Cerebellar cortex (tissue), 1 donor: Measurements from ENCODE around the gene ZNG1F.
"Not testable (repeated sequence)": the region's sequence is repeated elsewhere in the genome, so short reads cannot be mapped to it uniquely, and the experiment has no call there.

ENCODE experiments used
- DNase-seq: peaks from one replicate; pipeline ENCODE4 v3.0.0-alpha.2; 2015; ENCODE audit warnings: low spot score

The ZNG1F gene

DNA sequence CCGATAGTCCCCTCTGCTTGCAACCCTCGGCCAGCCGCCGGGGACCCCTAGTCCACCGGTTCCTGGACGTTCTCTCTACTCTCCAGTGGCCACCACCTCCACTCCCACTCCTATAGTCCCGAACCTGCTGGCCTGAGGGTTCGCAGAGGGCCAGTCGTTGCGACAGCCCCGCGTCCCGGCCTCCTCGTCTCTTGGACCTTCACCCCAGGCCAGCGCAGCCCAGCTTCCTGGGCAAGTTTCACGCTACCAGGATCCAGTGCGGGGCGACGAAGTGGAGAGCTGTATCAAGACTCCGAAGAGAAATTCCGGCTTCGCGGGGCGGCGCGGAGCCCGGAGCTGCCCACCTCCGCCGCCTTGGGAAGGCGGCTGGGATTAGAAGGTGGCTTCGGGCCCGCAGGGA, 65.7 kb downstream of the ZNG1F start:
- DNase-seq, result not testable (repeated sequence)

- DNase-seq, result not testable (repeated sequence)
Observed at GRCh38 chr9:41120696-41121095, 68.4 kb downstream of the ZNG1F start.

DNA sequence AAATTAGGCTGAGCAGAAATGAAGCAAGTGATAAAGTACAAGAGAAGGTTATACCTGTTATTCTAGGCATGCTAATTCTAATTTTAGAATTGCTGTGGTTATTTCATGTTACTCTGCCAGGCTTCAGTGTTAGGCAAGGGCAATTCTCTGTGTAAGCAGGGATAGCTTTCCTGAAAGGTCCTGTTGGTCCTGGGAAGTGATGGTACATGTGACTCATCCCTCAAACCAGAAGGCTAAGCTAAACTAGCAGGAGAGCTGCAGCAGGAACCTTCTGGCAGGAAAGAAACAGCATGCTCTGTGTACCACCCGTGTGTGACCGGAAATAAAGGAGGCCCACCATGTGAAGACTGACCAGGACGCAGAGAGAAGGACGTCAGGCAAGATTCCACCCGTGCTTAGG, 69.4 kb downstream of the ZNG1F start:
- DNase-seq, result not testable (repeated sequence)

DNA sequence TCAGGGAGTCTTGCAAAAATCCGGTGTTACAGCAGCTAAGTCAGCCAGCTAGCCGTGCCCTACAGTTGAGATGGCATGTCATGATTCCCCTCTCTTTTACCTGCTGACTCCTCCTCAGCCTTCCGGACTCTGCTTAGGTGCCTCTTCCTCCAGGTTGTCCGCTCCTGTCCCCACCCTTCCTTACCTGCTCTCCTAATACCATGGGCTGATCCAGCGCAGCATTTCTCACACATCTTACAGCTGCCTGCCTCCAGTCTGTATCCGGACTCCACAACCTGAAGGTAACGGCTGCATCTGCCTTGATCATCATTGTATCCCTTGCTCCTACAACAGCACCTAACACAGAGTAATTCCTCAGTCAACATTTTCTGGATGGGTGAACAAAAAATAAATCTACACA, 69.8 kb downstream of the ZNG1F start:
- DNase-seq, result not testable (repeated sequence)

GRCh38 chr9:41113348-41113747, 75.8 kb downstream of the ZNG1F start:
- not testable (repeated sequence) for DNase-seq

- not testable (repeated sequence) for DNase-seq
Observed at GRCh38 chr9:41111414-41111813, 77.7 kb downstream of the ZNG1F start.

GRCh38 chr9:41110913-41111312, 78.2 kb downstream of the ZNG1F start:
- DNase-seq, result not testable (repeated sequence)

DNA sequence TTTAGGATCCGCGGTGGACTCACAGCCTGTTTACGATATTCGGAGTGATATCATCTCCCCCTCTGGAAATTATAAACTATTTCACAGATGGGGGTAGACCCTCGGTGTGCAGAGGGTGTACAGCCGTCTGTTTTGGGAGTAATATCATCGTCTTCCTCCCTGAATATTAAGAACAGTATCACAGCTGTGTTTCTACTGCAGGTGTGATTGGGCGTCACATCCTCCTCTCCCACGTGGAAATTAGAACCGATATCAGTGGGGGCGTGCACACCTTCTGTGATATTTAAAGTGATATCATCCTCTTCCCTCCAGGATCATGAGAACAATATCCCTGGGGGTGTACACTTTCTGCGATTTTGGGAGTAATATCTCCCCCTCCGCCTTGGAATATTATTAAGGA, 79.9 kb downstream of the ZNG1F start:
- DNase-seq, result not testable (repeated sequence)

DNA sequence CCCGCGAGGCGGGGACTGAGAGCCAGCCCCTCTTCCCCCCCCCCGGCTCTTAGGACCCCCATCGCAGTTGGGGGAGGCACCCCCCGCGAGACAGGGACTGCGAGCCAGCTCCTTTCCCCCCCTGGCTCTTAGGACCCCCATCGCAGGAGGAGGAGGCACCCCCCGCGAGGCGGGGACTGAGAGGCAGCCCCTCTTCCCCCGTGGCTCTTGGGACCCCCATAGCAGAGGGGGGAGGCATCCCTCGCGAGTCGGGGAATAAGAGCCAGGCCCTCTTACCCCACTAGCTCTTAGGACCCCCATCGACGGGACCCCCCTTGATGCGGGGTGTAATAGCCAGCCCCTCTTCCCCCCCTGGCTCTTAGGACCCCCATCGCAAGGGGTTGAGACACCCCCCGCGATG, 80.3 kb downstream of the ZNG1F start:
- DNase-seq, result not testable (repeated sequence)

DNA sequence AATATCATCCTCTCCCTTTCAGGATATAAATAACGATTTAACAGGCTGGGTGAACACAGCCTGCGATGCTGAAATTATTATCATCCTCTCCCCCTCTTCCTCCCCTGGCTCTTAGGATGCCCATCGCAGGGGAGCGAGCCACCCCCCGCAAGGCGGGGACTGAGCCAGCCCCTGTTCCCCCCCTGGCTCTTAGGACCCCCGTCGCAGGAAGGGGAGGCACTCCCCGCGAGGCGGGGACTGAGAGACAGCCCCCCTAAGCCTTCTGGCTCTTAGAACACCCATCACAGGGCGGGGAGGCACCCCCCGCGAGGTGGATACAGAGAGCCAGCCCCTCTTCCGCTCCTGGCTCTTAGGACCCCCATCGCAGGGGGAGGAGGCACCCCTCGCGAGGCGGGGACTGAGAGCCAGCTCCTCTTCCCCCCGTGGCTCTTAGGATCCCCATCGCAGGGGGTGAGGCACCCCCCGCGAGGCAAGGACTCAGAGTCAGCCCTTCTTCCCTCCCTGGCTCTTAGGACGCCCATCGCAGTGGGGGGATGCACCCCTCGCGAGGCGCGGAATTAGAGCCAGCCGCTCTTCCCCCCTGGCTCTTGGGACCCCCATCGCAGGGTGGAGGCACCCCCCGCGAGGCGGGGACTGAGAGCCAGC, 82.5 kb downstream of the ZNG1F start:
- DNase-seq, result not testable (repeated sequence)

DNA sequence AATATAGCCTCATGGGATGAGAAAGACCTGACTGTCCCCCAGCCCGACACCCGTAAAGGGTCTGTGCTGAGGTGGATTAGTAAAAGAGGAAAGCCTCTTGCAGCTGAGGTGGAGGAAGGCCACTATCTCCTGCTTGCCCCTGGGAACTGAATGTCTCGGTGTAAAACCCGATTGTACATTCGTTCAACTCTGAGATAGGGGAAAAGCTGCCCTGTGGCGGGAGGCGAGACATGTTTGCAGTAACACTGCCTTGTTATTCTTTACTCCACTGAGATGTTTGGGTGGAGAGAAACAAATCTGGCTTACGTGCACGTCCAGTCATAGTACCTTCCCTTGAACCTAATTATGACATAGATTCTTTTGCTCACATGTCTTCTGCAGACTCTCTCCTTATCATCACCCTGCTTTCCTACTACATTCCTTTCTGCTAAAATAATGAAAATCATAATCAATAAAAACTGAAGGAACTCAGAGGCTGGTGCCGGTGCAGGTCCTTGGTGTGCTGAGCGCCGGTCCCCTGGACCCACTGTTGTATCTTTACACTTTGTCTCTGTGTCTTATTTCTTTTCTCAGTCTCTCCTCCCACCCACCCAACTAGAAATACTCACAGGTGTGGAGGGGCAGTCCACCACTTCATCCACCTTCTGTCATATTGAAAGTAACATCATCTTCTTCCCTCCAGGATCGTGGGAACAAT, 83.4 kb downstream of the ZNG1F start:
- DNase-seq, result not testable (repeated sequence)

GRCh38 chr9:41104542-41104941, 84.6 kb downstream of the ZNG1F start:
- DNase-seq, result not testable (repeated sequence)

- not testable (repeated sequence) for DNase-seq
Observed at GRCh38 chr9:41100508-41100907, 88.6 kb downstream of the ZNG1F start.

- DNase-seq, result not testable (repeated sequence)
Observed at GRCh38 chr9:41098759-41099158, 90.4 kb downstream of the ZNG1F start.

DNA sequence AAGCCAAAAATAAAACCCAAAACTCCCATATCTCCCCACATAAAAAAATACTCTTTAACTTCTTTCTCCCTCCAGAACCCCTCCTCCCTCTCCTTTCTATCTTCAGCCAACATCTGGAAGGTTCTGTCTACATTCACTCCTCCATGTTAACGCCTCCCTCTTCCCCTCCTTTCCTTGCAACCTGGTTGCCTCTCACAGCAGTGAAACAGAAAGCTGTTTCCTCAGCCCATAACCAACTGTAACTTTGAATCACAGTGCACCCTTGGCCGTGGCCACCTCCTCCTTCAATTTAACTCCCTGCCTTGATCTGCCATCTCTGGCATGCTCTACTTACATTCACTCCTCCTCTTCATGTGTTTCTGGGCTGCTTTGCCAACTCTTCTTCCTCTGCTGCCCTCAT, 94.1 kb downstream of the ZNG1F start:
- not testable (repeated sequence) for DNase-seq

DNA sequence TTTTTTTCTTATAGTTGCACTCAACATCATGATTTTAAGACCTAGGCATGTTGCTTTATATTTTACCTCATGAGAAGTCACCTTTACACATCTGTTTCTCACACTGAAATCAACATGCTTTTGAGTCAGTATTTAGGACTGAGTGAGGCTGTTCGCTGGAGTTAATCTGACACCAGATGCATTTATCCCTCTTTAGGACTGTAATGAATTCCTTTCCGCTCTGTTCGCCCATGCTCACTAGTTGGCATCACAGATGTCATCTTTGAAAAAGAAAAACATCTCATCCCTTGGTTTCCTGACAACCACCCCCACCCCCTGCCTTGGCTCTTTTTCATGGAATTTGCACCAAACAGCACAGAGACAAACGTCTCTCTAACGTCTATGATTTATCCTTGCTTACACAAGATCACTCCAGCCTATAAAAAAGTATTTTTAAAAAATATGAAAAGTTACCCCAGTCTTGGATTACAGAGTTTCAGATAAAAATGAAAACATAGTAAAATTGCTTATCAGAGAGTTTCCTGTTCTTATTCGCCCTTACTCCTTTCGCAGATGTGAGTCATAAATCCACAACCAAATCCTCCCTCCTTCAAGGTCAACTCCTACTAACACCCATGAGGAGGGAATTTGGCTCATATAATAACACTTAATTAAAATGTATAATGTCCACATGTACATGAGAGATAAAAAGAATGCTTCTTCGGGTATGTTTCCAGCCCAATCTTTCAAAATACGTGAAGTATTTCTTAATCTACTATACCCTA, 94.9 kb downstream of the ZNG1F start:
- not testable (repeated sequence) for DNase-seq

- not testable (repeated sequence) for DNase-seq
Observed at GRCh38 chr9:41090922-41091321, 98.2 kb downstream of the ZNG1F start.

DNA sequence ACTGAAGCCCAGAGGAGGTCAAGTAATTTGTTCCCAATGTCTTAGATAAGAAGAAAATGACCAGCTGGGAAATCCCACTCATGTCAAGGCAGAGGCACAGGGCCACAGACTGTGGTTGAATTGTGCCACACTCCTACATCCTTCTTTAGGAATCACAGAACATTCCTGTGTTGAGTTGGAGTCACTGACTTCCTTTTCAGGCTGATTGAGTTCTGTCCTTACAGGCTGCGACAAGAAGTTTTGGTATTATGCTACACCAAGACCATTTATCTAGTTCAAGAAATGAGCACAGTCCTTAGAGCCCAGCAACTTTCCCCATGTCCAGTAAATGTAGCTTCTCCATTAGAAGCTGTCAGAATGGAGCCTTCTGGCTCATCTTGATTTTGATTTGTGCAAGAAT, 98.7 kb downstream of the ZNG1F start:
- DNase-seq, result not testable (repeated sequence)

GRCh38 chr9:41088450-41089059, 100.6 kb downstream of the ZNG1F start:
- DNase-seq, result not testable (repeated sequence)

DNA sequence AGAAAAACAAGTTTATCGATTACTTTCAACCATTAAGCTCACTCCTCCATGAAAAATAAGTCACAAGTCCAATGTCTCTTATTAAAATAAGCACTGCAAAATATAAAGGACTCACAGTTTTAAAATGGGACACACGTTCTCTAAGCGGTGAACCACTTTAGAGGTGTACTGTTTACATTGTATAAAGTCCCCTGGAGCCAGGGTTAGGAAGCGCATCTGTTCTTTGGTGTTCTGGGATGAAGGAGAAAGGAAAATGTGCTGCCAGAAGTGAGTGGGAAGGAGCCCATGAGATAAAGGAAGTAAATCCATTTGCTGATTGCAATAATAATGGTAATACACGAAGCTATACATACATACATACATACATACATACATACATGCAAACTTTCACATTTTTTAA, 101.2 kb downstream of the ZNG1F start:
- DNase-seq, result not testable (repeated sequence)

DNA sequence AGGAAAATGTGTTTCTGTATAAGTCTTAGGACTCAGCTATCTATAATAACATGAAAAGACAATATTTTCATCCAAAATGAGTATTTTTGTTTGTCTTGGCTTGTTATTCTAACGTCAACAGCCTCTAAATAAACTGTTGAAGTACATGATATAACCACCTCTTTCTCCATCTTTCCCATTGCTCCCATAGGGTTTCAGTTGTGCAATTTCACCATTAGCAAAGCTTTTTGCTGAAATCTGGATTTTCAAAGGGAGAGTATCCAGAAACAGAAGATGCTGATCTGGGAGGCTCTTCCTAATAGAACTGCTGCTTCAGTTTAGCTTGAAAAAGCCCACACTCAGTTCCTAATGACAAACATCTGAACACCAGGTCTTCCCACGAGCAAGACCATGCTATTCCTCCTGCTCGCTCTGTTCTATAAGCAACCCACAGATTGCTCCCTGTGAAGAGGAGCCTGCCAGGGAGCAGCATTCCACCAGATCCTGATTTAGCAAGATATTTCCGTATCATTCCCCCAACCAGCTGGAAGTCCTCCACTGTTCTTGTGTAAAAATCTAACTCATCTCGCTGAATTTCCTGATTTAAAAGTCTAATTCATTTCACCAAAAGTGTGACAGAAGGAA, 101.8 kb downstream of the ZNG1F start:
- not testable (repeated sequence) for DNase-seq

- DNase-seq, result not testable (repeated sequence)
Observed at GRCh38 chr9:41086685-41087084, 102.4 kb downstream of the ZNG1F start.
